ENCODE measurements around the gene METTL9. TPM values are rescaled to one million over a fixed set of nuclear protein-coding genes. Genes with fewer than 3 reads are reported as not detected.

METTL9 gene
- total and polyA plus RNA-seq, 8 donors, result 10.2 to 55.2 (median 33.1) TPM

DNA sequence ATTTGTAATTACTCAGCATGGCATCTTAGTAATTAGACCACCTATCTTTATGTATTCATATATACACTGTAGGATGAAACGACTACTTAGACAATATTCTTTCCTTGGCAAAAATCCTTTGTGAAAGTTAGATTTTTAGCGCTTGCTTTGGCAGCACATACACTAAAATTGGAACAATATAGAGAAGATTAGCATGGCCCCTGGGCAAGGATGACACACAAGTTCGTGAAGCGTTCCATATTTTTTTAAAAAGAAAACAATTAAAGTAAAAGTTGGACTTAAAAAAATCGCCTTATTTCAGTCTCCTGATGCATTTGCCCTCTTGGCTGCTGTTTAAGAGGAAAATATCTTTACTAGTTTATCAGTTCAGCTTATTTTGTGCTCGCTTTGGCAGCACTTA, 42.5 kb downstream of the METTL9 start:
- no peak for DNase-seq
- ATAC-seq, result no peak
- intact Hi-C loops (cut with DNase I), result loop anchor here in 2 of 3 donors (5.0 to 10.0 kb wide), 2 partner anchors 55 to 57 kb away; no protein-coding TSS in a partner anchor
- no peak overlapping the region for H3K4me3 ChIP-seq
- H3K4me1 ChIP-seq, result no peaks in the 10 kb centered on the region
- H3K9me3 ChIP-seq, result no peaks in the 10 kb centered on the region
- no peak overlapping the region for H3K27ac ChIP-seq
- H3K27me3 ChIP-seq, result no peaks in the 10 kb centered on the region
- WGBS, 2 donors, result 75 to 82% methylated on average over 6 of the region's 6 CpGs
- no peak for FAIRE-seq
- H3K36me3 ChIP-seq, result no peaks in the 10 kb centered on the region
- TF ChIP-seq, protein P1, sequence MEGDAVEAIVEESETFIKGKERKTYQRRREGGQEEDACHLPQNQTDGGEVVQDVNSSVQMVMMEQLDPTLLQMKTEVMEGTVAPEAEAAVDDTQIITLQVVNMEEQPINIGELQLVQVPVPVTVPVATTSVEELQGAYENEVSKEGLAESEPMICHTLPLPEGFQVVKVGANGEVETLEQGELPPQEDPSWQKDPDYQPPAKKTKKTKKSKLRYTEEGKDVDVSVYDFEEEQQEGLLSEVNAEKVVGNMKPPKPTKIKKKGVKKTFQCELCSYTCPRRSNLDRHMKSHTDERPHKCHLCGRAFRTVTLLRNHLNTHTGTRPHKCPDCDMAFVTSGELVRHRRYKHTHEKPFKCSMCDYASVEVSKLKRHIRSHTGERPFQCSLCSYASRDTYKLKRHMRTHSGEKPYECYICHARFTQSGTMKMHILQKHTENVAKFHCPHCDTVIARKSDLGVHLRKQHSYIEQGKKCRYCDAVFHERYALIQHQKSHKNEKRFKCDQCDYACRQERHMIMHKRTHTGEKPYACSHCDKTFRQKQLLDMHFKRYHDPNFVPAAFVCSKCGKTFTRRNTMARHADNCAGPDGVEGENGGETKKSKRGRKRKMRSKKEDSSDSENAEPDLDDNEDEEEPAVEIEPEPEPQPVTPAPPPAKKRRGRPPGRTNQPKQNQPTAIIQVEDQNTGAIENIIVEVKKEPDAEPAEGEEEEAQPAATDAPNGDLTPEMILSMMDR (IDR thresholded peaks at IDR 0.05), result no peak

DNA sequence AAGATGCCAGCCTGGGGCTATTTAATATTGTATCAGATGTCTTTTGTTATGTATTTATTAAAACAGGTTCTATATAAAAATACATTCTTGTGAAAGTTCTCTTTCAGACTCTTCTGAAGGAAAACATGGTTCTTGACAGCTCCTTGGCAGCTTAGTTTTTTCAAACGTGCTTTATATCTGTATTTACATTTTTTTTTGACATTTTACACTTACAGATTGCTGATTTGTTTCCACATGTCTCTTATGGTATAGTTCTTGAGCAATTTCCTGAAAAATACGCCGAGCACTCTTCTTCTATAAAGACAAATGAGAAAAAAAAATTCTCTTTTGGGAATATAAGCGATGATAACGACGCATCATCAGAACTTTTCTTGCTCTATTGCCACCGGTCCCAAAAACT, 43.5 kb downstream of the METTL9 start:
- no peaks in the 10 kb centered on the region for H3K9me3 ChIP-seq
- TF ChIP-seq, protein P1 (IDR thresholded peaks at IDR 0.05), result no peak
- ATAC-seq, result no peak
- H3K4me3 ChIP-seq, result no peak overlapping the region
- no peaks in the 10 kb centered on the region for H3K27me3 ChIP-seq
- 75 to 78% methylated on average over 7 of the region's 7 CpGs for WGBS, 2 donors
- no peaks in the 10 kb centered on the region for H3K4me1 ChIP-seq
- no peak for FAIRE-seq
- no peak for DNase-seq
- H3K36me3 ChIP-seq, result no peaks in the 10 kb centered on the region
- no peak overlapping the region for H3K27ac ChIP-seq
- intact Hi-C loops (cut with DNase I), result loop anchor here in 2 of 3 donors (5.0 to 10.0 kb wide), 2 partner anchors 56 to 58 kb away; no protein-coding TSS in a partner anchor

DNA sequence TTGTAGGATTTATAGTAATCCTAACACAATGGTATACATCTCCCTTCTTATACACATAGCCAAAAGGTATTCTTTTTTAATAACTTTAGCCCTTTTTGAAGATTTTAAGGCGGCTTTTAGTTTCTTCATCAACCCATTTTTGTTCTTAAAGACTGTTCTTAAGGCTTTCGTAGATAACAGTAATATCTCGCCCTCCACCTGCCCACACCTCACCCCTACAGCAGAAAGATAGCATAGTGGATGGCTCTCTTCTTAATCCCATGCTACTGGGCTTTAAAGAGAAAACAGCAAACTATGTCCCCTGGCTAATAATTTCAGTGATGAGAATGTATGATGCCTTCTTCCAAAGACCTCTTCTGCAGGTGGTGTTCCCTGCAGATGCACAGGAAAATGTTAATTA, 44.4 kb downstream of the METTL9 start:
- H3K36me3 ChIP-seq, result no peaks in the 10 kb centered on the region
- DNase-seq, result no peak
- WGBS, 2 donors, result 93 to 98% methylated on average over 3 of the region's 3 CpGs
- no peak for ATAC-seq
- intact Hi-C loops (cut with DNase I), result loop anchor here in 2 of 3 donors (5.0 to 10.0 kb wide), 2 partner anchors 56 to 59 kb away; no protein-coding TSS in a partner anchor
- FAIRE-seq, result no peak
- no peaks in the 10 kb centered on the region for H3K27me3 ChIP-seq
- H3K4me1 ChIP-seq, result no peaks in the 10 kb centered on the region
- H3K4me3 ChIP-seq, result no peak overlapping the region
- TF ChIP-seq, protein P1 (IDR thresholded peaks at IDR 0.05), result no peak
- no peaks in the 10 kb centered on the region for H3K9me3 ChIP-seq
- H3K27ac ChIP-seq, result no peak overlapping the region

DNA sequence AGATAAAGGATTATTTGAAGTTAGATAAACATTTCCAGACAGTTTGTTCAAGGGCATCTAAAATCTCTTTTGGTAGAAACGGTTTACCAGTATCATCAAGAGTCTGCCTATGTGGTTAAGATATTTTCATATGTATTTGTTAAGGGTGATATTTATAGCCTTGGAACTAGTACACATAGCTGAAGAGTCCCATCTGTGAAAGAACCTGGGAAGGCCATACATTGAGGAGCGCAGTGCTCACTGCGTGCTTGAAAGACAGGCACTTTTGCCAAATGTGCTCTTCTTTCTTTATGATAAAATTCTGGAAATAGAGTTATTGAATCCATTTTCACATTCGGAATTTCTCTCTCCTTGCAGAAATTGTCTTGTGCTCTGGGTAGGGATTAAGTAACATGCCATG, 45.3 kb downstream of the METTL9 start:
- H3K4me3 ChIP-seq, result peak overlapping the region in 1 of 4 donors; percentile 22
- WGBS, 2 donors, result 73 to 79% methylated on average over 4 of the region's 4 CpGs

DNA sequence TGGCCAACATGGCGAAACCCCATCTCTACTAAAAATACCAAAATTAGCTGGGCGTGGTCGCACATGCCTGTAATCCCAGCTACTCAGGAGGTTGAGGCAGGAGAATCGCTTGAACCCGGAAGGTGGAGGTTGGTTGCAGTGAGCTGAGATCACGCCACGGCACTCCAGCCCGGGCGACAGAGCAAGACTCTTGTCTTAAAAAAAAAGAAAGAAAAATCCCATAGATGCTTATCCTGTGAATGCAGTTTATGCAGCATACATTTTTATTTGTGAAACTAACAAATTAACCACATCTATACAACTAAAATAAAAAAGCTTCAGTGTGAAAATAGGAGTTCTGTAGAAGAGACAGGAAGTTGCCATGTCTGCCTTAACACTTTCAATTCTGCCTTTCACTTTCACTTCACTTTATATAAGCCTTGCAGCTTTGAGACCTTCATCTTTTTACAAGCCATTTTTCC, 45.9 kb downstream of the METTL9 start:
- no peaks in the 10 kb centered on the region for H3K9me3 ChIP-seq
- 85 to 93% methylated on average over 9 of the region's 9 CpGs for WGBS, 2 donors
- TF ChIP-seq, protein P1 (IDR thresholded peaks at IDR 0.05), result no peak
- FAIRE-seq (no peak), ATAC-seq (peak in 3 of 4 donors; percentile 42 to 67 (median 58)), DNase-seq (no peak)
- no peak overlapping the region for H3K27ac ChIP-seq
- intact Hi-C loops (cut with DNase I), result loop anchor here in 1 of 3 donors (10.0 kb wide), 1 partner anchor 60 kb away; no protein-coding TSS in a partner anchor
- peak overlapping the region in 1 of 4 donors; percentile 22 for H3K4me3 ChIP-seq
- no peaks in the 10 kb centered on the region for H3K36me3 ChIP-seq
- no peaks in the 10 kb centered on the region for H3K27me3 ChIP-seq
- no peaks in the 10 kb centered on the region for H3K4me1 ChIP-seq

More for the DNA sequence above, 45.3 kb downstream of the METTL9 start:
- no peak for DNase-seq
- TF ChIP-seq, protein P1 (IDR thresholded peaks at IDR 0.05), result no peak
- Histone ChIP-seq H3K36me3 (no peaks in the 10 kb centered on the region), H3K4me1 (no peaks in the 10 kb centered on the region), H3K27me3 (no peaks in the 10 kb centered on the region), H3K9me3 (no peaks in the 10 kb centered on the region), H3K27ac (no peak overlapping the region)
- intact Hi-C loops (cut with DNase I), result loop anchor here in 2 of 3 donors (5.0 to 10.0 kb wide), 2 partner anchors 57 to 60 kb away; no protein-coding TSS in a partner anchor
- no peak for FAIRE-seq
- no peak for ATAC-seq

Data from pancreas (tissue), 10 donors.